GM19438 (cell line): ENCODE data around the gene KSR1.

Source experiments
- ATAC-seq: cut with Tn5 transposase; IDR thresholded peaks from one replicate; pipeline ENCODE4 v1.9.1; 2021; ENCODE audit warnings: low read depth; ENCODE audit not compliant: unreplicated experiment

Gene KSR1

GRCh38 chr17:27471321-27472269, 15.3 kb downstream of the KSR1 start:
- peak; percentile 65 for ATAC-seq

GRCh38 chr17:27473190-27473747, 17.0 kb downstream of the KSR1 start:
- ATAC-seq, result no peak

GRCh38 chr17:27473748-27474609, 17.7 kb downstream of the KSR1 start:
- ATAC-seq, result peak; percentile 38

- ATAC-seq, result no peak
These were observed 18.9 kb downstream of the KSR1 start for GRCh38 chr17:27475070-27475673.

- ATAC-seq, result no peak
These were observed 20.0 kb downstream of the KSR1 start for GRCh38 chr17:27475981-27476895.

- ATAC-seq, result no peak
These were observed 21.0 kb downstream of the KSR1 start for GRCh38 chr17:27477050-27477888.

GRCh38 chr17:27477971-27478684, 21.9 kb downstream of the KSR1 start:
- ATAC-seq, result no peak

- ATAC-seq, result no peak
These were observed 22.8 kb downstream of the KSR1 start for GRCh38 chr17:27478901-27479538.

GRCh38 chr17:27479838-27480237, 23.6 kb downstream of the KSR1 start:
- ATAC-seq, result no peak

- no peak for ATAC-seq
These were observed 24.5 kb downstream of the KSR1 start for GRCh38 chr17:27480699-27481098.

GRCh38 chr17:27481327-27481726, 25.1 kb downstream of the KSR1 start:
- ATAC-seq, result peak; percentile 56

GRCh38 chr17:27485125-27485524, 28.9 kb downstream of the KSR1 start:
- no peak for ATAC-seq

- ATAC-seq, result no peak
These were observed 29.7 kb downstream of the KSR1 start for GRCh38 chr17:27485716-27486495.

GRCh38 chr17:27486741-27487140, 30.5 kb downstream of the KSR1 start:
- ATAC-seq, result no peak

- ATAC-seq, result no peak
These were observed 32.0 kb downstream of the KSR1 start for GRCh38 chr17:27488231-27488630.

- no peak for ATAC-seq
These were observed 32.9 kb downstream of the KSR1 start for GRCh38 chr17:27489045-27489715.
